Right lung (tissue), 5 donors: ENCODE data around the gene UACA. TPM values are rescaled to one million over a fixed set of nuclear protein-coding genes. Genes with fewer than 3 reads are reported as not detected.

Experiments
- DNase-seq, 2 donors: peaks; one replicate each; pipeline ENCODE4 v3.0.0-alpha.2; 2013
- polyA plus RNA-seq, 5 donors: library from polyadenylated mRNA; unstranded; fragments of 120-200 nt; gene quantifications; one replicate each; pipeline versions ENCODE4 v1.2.1 to v1.2.3, GENCODE V29; 2013; ENCODE audit warnings: inconsistent platforms in 1 of 5, low replicate concordance in 1 of 5; ENCODE audit not compliant: insufficient read length in 5 of 5, insufficient read depth in 1 of 5

UACA gene
- polyA plus RNA-seq, 5 donors: 70.2 to 140 (median 126) TPM

DNA sequence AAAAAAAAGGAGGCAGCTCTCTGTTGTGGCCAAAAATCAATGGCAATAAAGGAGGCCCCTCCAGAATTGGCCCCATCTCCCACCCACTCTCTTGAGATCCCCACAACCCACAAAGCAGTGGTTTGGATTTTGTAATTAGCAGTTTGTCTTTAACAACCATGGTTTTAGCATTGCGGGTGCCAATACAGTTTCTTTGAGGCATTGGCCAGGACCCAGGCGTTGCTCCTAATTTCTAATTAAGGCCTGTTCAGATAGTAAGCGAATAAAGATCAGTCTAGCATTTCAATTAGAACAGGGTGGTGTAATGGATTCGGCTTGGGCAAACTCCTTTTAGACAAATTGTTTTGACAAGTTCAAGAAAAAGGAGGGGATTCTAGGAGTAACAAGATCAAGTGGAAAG, 23.6 kb upstream of the UACA start:
- DNase-seq: no peak

DNA sequence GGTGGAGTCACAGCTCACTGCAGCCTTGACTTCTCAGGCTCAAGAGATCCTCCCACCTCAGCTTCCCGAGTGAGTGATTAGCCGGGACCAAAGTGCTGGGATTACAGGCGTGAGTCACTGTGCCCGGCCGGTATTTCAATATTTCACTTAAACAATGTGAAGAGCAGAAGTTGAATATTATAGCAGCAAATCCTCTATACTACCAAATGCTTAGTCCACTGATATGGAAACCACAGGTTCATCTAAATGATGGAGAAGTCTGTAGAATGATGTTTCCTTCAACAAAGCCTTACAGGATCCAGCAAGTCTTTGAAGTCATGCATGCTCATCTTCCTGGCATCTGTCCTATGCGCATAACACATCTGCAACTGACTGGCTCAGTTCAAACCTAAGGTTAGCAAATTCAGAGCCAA, 20.3 kb upstream of the UACA start:
- DNase-seq: no peak

DNA sequence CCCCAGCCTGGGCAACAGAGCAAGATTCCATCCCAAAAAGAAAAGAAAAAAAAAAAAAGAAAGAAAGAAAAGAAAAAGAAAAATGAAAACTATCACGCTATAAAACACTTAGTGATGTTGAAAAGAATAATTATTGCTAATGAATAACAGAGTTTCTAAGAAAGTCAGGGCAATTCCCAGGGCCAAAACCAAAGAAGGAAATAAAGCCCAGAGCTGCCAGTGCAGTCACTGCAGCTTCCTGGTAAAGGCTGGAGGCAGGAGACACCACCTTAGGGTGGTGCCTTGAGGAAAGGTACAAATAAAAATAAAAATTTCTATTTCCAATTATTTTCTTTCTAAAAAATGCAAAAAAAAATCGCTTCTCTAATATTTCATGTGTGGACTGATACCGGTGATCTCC, 19.7 kb upstream of the UACA start:
- DNase-seq: no peak

DNA sequence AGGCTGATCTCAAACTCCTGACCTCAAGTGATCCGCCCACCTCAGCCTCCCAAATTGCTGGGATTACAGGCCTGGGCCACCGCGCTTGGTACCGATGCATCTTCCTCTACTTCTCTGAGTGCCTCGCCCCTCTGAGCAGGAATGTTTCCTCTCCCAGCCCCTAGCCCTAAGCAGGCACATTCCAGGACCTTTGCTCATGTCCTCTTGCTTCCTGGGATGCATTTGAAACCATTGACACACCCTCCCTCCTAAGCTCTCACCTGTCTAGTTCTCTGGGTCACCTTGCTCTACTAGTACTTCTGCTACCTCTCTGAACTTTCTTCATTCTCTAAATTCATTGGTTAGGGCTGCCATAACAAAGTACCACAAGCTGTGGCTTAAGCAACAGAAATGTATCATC, 17.9 kb upstream of the UACA start:
- no peak for DNase-seq

DNA sequence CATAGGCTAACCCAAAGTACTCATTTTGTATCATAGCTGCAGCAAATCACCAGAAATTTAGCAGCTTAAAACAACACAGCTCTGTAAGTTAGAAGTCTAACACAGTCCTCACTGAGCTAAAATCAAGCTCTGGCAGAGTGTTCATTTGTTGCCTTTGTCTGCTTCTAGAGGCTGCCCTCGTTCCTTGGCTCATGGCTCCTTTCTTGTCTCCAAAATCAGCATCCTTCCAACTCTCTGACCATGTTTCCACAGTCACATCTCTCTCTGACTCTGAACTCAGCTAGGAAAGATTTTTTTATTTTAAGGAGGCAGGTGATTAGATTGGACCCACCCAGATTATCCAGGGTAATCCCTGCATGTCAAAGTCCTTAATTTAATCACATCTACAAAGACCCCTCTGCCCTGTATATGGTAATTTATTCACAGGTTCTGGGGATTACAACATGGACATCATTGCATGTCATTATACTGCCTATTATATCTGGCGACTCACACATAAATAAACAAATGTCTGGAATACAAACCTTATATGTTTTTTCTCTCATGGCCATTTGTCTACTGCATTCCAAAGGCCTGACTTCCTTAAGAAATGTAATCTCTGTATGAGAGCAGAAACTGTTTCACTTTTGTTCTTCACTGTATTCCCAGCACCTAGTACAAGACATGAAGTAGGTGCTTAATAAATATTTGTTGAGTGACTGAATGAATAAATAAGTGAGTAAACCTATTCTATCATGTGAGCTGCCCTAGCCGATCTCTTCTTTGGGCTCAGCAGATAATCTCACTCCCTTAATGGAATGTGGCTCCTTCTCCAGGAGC, 15.1 kb upstream of the UACA start:
- no peak for DNase-seq

DNA sequence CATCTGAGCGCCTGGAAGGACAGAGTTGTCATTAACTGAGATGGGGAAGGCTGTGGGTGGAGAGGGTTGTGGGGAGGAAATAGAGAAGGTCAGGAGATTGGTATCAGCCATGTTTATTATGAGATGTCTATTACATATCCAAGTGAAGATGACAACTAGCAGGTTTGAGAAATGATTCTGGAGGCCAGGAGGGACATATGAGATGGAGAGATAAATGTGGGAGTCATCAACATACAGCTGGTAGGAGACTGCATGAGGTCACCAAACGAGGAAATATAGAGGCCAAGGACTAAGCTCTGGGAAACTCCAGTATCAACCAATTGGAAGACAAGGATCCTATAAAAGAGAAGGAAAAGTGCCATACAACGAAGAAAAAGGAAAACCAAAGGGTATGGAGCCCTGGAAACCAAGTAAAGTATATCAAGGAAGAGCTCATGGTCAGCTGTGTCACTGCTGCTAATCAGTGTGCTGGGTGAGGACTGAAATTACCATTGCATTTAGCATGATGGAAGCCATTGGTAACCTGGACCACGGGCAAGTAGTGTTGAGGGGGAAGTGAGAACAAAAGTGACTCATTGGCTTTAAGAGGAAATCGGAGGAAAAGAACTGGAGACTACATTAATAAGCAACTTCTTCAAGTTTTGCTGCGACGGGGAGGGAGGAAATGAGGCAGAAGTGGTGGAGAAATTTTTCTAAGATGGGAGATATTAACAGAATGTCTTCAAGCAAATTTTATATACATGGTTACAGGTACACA, 14.0 kb upstream of the UACA start:
- no peak for DNase-seq

DNA sequence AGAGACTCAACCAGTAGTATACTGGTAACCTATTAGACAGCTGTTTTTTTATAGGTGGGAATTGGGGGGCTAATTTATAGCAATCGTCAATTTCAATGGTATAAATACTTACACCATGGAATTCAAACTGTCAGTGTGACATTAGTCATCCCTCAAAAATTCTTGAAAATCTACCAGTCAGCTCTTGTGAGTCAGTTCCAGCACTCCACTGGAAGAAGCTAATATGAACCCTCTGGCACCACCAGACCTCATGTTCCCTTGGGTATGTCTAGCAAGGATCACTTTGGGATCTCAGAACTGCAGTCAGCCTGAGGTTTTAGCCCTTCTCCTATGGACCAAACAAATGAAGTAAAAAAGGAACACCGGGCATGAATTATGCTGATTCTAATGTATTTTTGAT, 11.8 kb upstream of the UACA start:
- DNase-seq: no peak

DNA sequence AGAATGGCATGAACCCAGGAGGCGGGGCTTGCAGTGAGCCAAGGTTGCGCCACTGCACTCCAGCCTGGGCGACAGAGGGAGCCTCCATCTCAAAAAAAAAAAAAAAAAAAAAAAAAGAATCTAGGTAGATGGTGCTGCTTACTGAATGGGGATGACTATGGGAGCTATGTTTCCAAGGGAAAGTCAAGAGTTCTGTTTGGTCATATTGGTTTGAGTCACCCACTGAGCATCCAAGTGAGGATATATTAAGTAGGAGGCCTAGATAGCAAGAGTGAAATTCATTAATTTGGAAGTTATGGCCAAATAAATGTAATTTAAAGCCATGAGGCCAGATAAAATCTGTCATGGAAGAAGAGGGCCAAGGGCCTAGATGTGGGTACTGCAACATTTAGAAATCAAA, 9.0 kb upstream of the UACA start:
- no peak for DNase-seq

DNA sequence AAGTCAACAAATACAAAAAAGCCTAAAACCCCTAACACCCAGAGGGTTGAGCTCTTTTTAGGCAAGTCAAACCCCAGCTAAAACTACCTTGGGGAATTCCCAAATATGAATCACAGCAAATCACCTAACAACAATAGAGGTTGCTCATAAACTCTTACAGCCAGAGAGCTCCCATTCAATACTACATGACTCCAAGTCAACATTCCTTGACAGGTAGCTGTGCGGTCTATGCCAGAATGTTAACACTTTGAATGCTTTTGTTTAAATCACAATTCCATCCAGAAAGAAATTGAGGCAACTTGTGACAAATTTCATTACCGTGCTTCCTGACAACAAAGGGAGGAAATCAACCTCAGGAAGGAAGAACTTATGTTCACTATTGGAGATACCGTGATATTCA, 7.5 kb upstream of the UACA start:
- DNase-seq: no peak

DNA sequence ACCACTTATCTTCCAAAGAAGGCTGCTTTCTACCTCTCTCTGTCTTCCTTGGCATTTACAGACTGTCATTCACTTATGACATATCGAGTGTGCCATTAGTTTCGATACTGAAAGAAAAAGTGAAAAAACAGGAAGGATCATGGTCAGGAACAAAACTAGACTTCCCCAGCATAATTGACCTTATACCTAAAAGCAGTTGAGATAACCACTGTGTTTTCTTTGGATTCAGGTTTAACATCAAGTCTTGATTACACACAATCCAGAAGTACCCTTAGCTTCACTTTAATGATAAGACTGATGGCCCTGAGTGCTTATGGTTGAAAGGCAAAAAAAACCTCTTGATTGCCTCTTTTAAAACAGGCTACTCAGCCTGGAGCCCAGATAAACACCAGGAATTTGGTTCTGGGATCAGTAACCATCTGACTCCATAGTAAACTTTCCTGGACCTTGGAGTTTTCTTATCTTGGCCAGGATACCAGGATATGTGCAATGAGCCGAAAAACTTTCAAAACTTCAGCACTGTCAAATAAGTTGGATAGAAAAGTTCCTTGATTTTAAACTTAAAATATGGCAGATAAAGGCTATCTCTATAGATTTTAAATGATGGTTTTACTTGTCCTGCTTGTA, 5.0 kb upstream of the UACA start:
- no peak for DNase-seq

DNA sequence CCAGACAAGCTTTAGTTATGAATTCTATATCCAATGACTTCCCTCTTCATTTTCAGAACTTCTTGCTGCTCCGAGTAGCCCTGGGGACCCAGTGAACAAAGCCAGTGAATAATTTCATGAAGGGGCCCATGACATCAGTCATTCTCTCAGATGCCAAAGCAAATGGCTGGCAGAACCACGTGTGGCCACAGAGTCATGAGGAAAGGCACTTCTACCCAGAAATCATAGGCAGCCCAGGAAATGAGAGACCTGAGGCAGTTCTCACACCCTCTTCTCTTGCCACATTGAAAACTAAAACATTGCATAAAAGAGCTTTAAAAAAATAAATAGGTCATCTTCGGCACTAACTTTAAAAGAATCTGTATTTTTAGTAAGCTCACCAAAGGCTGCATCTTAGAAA, 4.3 kb upstream of the UACA start:
- no peak for DNase-seq

DNA sequence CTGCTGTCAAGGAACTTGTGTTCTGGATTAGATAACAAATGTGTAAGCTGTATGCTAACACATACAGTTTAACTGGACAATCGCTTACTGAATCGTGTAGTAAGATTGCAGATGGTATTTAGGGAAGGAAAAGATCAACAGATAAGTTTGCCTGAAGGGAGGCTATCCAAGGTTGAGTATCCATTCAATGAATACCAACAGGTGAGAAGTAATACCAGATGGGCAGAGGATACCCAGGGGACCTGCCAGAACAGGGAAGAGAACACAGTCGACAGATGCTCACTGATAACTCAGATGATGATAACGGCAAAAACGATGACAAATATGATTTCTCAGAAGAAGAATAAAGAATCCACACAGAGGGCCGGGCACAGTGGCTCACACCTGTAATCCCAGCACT, 3.2 kb upstream of the UACA start:
- no peak for DNase-seq

DNA sequence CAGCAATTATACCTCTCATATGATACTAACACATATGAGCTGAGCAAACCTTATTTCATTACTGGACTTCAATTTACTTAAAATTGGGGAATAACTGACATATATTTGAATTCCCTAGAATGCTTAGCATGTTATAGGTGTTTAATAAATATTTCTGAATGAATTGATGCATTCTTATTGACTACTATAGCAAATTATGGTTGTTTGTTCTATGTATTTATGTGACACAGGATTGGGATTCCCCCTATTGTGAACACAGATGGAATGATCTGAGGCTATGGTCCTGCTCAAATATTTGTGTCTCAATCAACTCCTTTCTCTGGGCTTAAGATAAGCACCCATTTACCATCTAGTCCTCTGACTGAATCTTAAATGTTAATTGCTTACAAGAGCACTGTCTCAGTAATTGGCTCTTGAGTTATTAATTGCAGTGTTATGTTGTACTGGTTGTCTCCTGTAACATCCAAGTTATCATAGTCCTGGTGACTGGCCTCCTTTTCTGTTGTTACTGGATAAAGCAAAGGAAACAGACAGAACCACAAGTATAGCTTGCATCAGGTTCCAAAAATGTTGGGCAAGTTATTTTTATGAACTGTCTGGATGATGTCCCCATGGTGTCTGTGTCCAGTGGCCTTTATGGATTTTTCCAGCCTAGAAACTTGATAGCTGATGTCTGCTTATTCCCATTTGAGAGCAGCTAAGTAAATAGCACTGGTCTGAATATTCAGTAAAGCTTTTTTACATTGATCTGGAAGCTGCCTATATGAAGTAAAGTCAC, 2.3 kb upstream of the UACA start:
- DNase-seq: peak; percentile 68 to 74

DNA sequence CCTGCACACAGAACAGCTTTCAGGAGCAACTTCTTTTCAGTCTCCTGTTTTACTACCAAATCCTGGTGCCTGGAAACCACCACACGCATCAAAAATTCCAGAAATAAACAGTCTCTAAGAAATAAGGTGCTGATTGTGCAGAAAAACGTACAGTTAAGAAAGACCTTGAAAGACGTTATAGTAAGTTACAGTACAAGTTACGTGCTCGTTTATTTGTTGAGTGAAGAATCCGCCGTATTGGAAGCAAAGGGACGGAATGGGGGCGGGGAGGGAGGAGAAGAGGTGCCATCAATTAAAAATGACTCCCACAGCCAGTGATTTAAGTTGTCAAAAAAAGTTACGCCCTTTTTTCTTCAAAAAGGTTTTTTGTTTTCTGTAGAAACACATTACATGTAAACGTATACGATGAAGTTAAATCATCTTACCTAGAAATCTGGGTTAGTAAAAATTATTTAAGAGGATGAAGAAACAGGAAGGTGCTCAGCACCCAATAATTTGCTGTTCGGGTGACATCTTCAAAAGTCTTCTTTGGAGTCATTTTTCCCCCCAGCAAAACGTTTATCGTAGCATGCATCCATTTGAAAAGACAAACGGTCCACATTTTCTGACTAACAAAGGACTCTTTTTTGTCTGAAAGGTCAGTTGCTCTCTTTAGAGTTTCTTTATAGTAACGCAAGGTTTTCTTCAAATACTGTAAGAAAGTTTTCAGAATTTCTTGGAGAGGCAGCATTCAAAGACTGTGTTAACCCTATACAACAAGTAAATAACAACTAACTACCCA, 782 bp upstream of the UACA start:
- no peak for DNase-seq

DNA sequence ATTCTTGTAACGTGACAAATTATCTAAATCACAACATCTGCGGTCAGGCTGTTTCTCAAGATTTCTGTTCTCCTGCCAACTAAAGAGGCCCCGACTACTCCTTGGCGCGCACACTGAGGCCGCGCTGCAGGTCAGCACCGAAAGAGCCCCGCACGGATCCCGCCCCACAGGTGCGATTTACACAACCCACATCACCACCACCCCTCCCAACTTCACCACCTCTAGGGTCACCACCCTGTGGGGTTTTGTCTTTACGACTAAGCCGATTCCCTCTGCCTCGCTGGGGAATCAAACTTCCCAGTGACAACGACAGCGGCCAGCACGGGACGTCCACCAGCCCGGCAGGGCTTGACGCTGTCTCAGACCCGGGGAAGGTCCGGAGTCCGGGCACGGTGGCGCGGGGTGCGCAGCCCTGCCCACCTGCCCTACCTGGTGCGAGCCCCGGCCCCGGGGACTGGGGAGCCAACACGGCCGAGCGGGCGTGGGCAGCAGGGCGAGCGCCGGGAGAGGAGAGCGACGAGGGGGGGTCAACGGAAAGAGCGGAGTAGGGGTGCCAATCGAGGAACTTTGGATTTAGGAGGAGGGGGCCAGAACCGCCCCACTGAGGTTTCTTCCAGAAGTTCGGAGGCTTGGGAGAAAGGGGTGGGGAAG, 764 bp downstream of the UACA start:
- peak; percentile 67 to 68 for DNase-seq

DNA sequence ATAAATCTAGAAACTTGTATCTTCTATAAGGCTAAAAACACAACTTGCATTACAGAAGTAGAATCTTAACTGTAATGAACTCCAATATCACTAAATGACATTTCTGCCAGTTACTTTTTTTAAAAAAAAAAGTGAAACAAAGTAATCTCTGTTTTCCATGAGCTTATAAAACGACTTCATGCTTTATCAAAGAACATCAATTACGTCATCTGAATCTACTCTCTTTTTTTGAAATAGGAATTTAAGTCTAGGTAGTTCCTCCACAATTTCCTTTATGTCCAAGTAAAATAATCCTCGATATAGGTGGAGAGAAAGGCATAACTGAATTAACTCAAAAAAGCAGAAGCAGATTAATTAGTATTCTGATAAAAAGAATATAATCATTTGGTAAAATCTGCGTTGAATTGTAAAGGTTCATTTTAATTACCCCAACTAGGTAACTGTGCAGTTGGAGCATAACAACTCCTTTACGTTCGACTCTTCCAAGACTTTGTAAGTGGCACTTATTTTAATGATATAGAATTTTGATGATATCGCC, 1.4 kb downstream of the UACA start:
- no peak for DNase-seq

DNA sequence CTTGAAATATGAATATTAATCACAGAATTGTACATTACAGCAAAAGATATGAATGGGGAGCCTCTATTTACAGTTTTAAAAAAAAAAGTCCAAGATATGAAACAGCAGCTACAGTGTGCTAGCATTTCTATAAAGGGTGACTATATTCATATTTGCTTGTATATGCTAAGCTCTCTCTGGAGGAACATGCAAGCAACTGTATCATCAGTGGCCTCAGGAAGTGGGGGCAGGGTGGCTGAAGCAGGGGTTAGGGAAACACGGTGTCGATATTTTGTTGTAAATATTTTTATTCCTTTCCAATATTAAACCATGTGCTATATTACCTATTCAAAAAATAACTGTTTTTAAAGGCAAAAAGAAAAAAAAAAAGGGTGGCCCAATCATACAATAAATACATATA, 2.3 kb downstream of the UACA start:
- no peak for DNase-seq

DNA sequence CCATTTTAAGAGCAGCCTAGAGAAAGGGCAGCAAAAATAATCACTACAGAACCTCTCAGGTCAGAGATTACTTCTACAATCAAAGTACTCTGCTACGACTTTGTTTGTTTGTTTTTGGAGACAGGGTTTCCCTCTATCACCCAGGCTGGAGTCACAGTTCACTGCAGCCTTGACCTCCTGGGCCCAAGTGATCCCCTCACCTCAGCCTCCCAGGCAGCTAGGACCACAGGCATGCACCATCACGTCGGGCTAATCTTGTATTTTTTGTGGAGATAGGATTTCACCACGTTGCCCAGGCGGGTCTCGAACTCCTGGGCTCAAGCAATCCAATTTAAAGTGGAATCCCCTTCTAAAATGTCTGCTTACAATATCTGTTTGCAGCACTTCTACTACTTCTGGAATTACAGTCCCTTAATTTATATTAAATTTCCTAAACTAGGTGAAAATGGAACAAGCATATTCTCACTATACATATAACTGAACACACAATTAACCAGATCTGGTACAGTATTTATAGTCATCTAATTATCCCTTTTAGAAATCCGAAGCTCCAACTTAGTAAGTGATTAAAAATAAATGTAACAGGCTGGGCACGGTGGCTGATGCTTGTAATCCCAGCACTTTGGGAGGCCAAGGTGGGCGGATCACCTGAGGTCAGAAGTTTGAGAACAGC, 4.4 kb downstream of the UACA start:
- DNase-seq: no peak

DNA sequence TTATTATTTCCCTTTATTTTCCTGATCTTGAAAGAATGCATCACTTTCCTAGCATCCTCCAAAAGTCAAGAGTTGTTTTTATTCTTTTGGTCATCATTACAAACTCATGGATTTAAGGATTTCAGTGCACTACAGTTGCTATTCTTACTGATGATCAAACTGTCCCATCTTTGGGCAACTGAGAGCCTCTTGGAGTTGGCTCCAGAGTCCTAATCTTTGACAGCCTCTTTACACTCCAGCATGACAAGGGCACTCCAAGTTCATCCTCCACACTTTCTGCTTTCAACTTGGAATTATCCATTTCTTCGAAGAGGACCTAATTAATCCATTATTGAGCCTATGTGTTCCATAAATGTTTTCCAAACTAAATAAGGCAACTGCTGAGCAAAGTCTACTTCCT, 5.7 kb downstream of the UACA start:
- DNase-seq: no peak

DNA sequence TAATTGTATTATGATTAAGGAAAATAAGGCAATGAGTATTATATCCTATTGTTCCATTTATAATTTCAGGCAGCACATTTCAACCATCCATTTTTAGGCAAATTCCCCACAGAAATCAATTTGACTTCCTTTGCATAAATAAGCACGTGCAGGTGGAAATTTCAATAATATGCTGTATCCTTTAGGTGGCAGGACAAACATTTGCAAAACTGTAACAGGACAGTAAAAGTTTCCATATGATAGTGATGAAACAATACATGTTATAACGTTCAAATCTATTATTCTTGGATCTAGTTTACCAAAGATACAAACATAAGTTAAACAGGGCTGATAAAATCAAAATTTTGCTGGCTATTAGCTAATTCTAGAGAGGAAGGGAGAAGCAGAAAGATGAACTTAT, 8.5 kb downstream of the UACA start:
- DNase-seq: no peak
